Heart left ventricle (tissue), 13 donors: ENCODE measurements around the gene CYTH4.

Experiments
- CTCF ChIP-seq, 12 donors: fragments of 200-600 bp; sonication (generic) in 4 of 12; IDR thresholded peaks; one replicate each; pipeline versions ENCODE4 v1.5.0 to v1.8.0; 2018 to 2022; ENCODE audit warnings: antibody characterized with exemption in 12 of 12, mild to moderate bottlenecking in 5 of 12
- POLR2A ChIP-seq, 2 donors: fragments of 450-650 bp; IDR thresholded peaks; one replicate each; pipeline ENCODE4 v1.6.1; 2017; ENCODE audit warnings: antibody characterized with exemption in 2 of 2, mild to moderate bottlenecking in 2 of 2, moderate library complexity in 2 of 2
- donor health status: ischemic (EF 13 %, LVEDD 7.1; RV severe dilation, severe dysfunction).
- donor health status: DM: no; HTN: yes; CAD: no.
- donor health status: DM: no; HTN: no; CAD: no.
- donor health status: ischemic (EF 25% LVEDD 6.9; RV normal size, moderate dysfunction).
- donor health status: ischemic (EF 25% LVEDD 5.7; RV mildly dilated, moderate dysfunction).
- donor health status: ischemic (EF 35%, LVEDD 5.7; RV mildly dilated, moderate dysfunction).
- donor health status: nonischemic (EF 11% LVEDD 7.7; RV severe dilation, severe dysfunction).
- donor health status: DM: yes; HTN: yes; CAD: no.
- donor health status: PGD.
- donor health status: ischemic (EF 29% LVEDD 5.4; RV normal size, mild dysfunction).
- donor health status: nonischemic (EF 23%, LVEDD 6.1; RV moderate dilation, normal function).

GRCh38 chr22:37279331-37280181 is 2.8 kb upstream of the CYTH4 start:
- no peak for TF ChIP-seq CTCF (IDR thresholded peaks at IDR 0.05)
- no peak for TF ChIP-seq POLR2A (IDR thresholded peaks at IDR 0.05)
